Stimulated activated CD4-positive, alpha-beta T cell treated with anti-CD3 and anti-CD28 coated beads, Interleukin-4, amount 100 ng/mL, for 4 hours (primary cell): ENCODE results near the gene CNTFR.

ENCODE experiments used
- DNase-seq, 2 experiments: peaks; one replicate each; pipeline ENCODE4 v3.0.0-alpha.2; 2020

The CNTFR gene

GRCh38 chr9:34572092-34572491 lies 17.4 kb downstream of the CNTFR start:
- DNase-seq, result no peak

GRCh38 chr9:34571481-34571810 lies 18.1 kb downstream of the CNTFR start:
- no peak for DNase-seq

GRCh38 chr9:34570809-34571480 lies 18.6 kb downstream of the CNTFR start:
- no peak for DNase-seq

GRCh38 chr9:34570376-34570775 lies 19.1 kb downstream of the CNTFR start:
- no peak for DNase-seq

- DNase-seq, result no peak
Observed at GRCh38 chr9:34568774-34569173, 20.8 kb downstream of the CNTFR start.

GRCh38 chr9:34568133-34568532 lies 21.4 kb downstream of the CNTFR start:
- no peak for DNase-seq

- no peak for DNase-seq
Observed at GRCh38 chr9:34566972-34567371, 22.6 kb downstream of the CNTFR start.

- no peak for DNase-seq
Observed at GRCh38 chr9:34566322-34566721, 23.2 kb downstream of the CNTFR start.

- no peak for DNase-seq
Observed at GRCh38 chr9:34565856-34566255, 23.7 kb downstream of the CNTFR start.

GRCh38 chr9:34564617-34565016 lies 24.9 kb downstream of the CNTFR start:
- DNase-seq, result no peak

- no peak for DNase-seq
Observed at GRCh38 chr9:34563262-34563661, 26.3 kb downstream of the CNTFR start.

- no peak for DNase-seq
Observed at GRCh38 chr9:34562135-34562745, 27.3 kb downstream of the CNTFR start.

- DNase-seq, result no peak
Observed at GRCh38 chr9:34560599-34561214, 28.8 kb downstream of the CNTFR start.

- no peak for DNase-seq
Observed at GRCh38 chr9:34559624-34560455, 29.7 kb downstream of the CNTFR start.

GRCh38 chr9:34558919-34559623 lies 30.5 kb downstream of the CNTFR start:
- DNase-seq, result no peak

GRCh38 chr9:34558364-34558763 lies 31.2 kb downstream of the CNTFR start:
- DNase-seq, result no peak

- no peak for DNase-seq
Observed at GRCh38 chr9:34557426-34558321, 31.9 kb downstream of the CNTFR start.

GRCh38 chr9:34556949-34557348 lies 32.6 kb downstream of the CNTFR start:
- DNase-seq, result no peak

GRCh38 chr9:34555936-34556525 lies 33.5 kb downstream of the CNTFR start:
- DNase-seq, result no peak

- no peak for DNase-seq
Observed at GRCh38 chr9:34555500-34555899, 34.0 kb downstream of the CNTFR start.

- DNase-seq, result no peak
Observed at GRCh38 chr9:34555002-34555348, 34.5 kb downstream of the CNTFR start.
